ENCODE data around the gene HMX2.

The HMX2 gene

GRCh38 chr10:123103944-123104343 is 44.0 kb upstream of the HMX2 start:
- H3K79me2 ChIP-seq (ENCODE audit: control insufficient read depth, insufficient read depth, low read length, poor library complexity): no peaks in the 10 kb centered on the region
- no peak overlapping the region for H2AFZ ChIP-seq (ENCODE audit: insufficient read depth, low read length, poor library complexity)
- H3K36me3 ChIP-seq (ENCODE audit: control insufficient read depth in 1 of 2, insufficient read depth in 2 of 2, low read length in 2 of 2): no peaks in the 10 kb centered on the region
- H3K14ac ChIP-seq (ENCODE audit: low read length): no peak overlapping the region
- DNase-seq: no peak
- H3K4me3 ChIP-seq (ENCODE audit: low read depth, low read length): no peak overlapping the region
- WGBS (ENCODE audit: extremely low coverage, insufficient coverage, insufficient read length): no CpG with 5 or more reads among the region's 9 CpGs
- H3K18ac ChIP-seq (ENCODE audit: low read length): no peak overlapping the region
- no peak overlapping the region for H2BK120ac ChIP-seq (ENCODE audit: insufficient read depth, low read length, poor library complexity)
- no peak overlapping the region for H3K27ac ChIP-seq (ENCODE audit: low read depth, low read length)
- no peaks in the 10 kb centered on the region for H3K79me1 ChIP-seq (ENCODE audit: low read length)
- no peak overlapping the region for H3K23ac ChIP-seq (ENCODE audit: low read length)
- H4K91ac ChIP-seq (ENCODE audit: low read depth, low read length): no peak overlapping the region
- H4K12ac ChIP-seq (ENCODE audit: low read depth, low read length): no peak overlapping the region
- no peak overlapping the region for H2BK12ac ChIP-seq (ENCODE audit: low read length)
- H3K4me1 ChIP-seq (ENCODE audit: control insufficient read depth in 1 of 2, insufficient read depth in 2 of 2, low read length in 2 of 2): no peaks in the 10 kb centered on the region
- no peak overlapping the region for H3K4me2 ChIP-seq (ENCODE audit: low read length)
- no peak overlapping the region for H4K8ac ChIP-seq (ENCODE audit: low read depth, low read length)
- no peak overlapping the region for H2BK5ac ChIP-seq (ENCODE audit: low read depth, low read length, poor library complexity)
- H3K4ac ChIP-seq (ENCODE audit: low read depth, low read length): no peak overlapping the region
- no peak overlapping the region for H3K9ac ChIP-seq (ENCODE audit: low read length)
- no peaks in the 10 kb centered on the region for H3K27me3 ChIP-seq (ENCODE audit: insufficient read depth, low read length)
- peaks cover 2% of the 10 kb centered on the region for H3K9me3 ChIP-seq (ENCODE audit: insufficient read depth, low read depth, low read length)
- no peak overlapping the region for H2AK5ac ChIP-seq (ENCODE audit: low read length)

GRCh38 chr10:123109466-123109865 is 38.5 kb upstream of the HMX2 start:
- Histone ChIP-seq H3K18ac (ENCODE audit: low read length) (no peak overlapping the region), H2BK12ac (ENCODE audit: low read length) (no peak overlapping the region), H3K4me1 (ENCODE audit: control insufficient read depth in 1 of 2, insufficient read depth in 2 of 2, low read length in 2 of 2) (no peaks in the 10 kb centered on the region), H4K91ac (ENCODE audit: low read depth, low read length) (no peak overlapping the region), H3K36me3 (ENCODE audit: control insufficient read depth in 1 of 2, insufficient read depth in 2 of 2, low read length in 2 of 2) (no peaks in the 10 kb centered on the region), H3K9ac (ENCODE audit: low read length) (no peak overlapping the region), H3K4ac (ENCODE audit: low read depth, low read length) (no peak overlapping the region), H3K27me3 (ENCODE audit: insufficient read depth, low read length) (no peaks in the 10 kb centered on the region), H3K79me1 (ENCODE audit: low read length) (no peaks in the 10 kb centered on the region), H2BK120ac (ENCODE audit: insufficient read depth, low read length, poor library complexity) (no peak overlapping the region), H3K23ac (ENCODE audit: low read length) (no peak overlapping the region), H4K12ac (ENCODE audit: low read depth, low read length) (no peak overlapping the region), H2AK5ac (ENCODE audit: low read length) (no peak overlapping the region), H3K14ac (ENCODE audit: low read length) (no peak overlapping the region), H2AFZ (ENCODE audit: insufficient read depth, low read length, poor library complexity) (no peak overlapping the region), H3K79me2 (ENCODE audit: control insufficient read depth, insufficient read depth, low read length, poor library complexity) (no peaks in the 10 kb centered on the region), H3K27ac (ENCODE audit: low read depth, low read length) (no peak overlapping the region), H2BK5ac (ENCODE audit: low read depth, low read length, poor library complexity) (no peak overlapping the region), H3K4me2 (ENCODE audit: low read length) (no peak overlapping the region), H3K4me3 (ENCODE audit: low read depth, low read length) (no peak overlapping the region), H4K8ac (ENCODE audit: low read depth, low read length) (no peak overlapping the region), H3K9me3 (ENCODE audit: insufficient read depth, low read depth, low read length) (peaks cover 3% of the 10 kb centered on the region)
- no CpG with 5 or more reads among the region's 7 CpGs for whole genome bisulfite sequencing (ENCODE audit: extremely low coverage, insufficient coverage, insufficient read length)
- peak; percentile 25 to 26 for DNase-seq

- Histone ChIP-seq H3K27ac (ENCODE audit: low read depth, low read length) (no peak overlapping the region), H3K9ac (ENCODE audit: low read length) (no peak overlapping the region), H3K27me3 (ENCODE audit: insufficient read depth, low read length) (no peaks in the 10 kb centered on the region), H3K14ac (ENCODE audit: low read length) (no peak overlapping the region), H2BK5ac (ENCODE audit: low read depth, low read length, poor library complexity) (no peak overlapping the region), H2BK12ac (ENCODE audit: low read length) (no peak overlapping the region), H3K79me2 (ENCODE audit: control insufficient read depth, insufficient read depth, low read length, poor library complexity) (no peaks in the 10 kb centered on the region), H3K9me3 (ENCODE audit: insufficient read depth, low read depth, low read length) (no peaks in the 10 kb centered on the region), H3K4me2 (ENCODE audit: low read length) (no peak overlapping the region), H2AK5ac (ENCODE audit: low read length) (no peak overlapping the region), H3K18ac (ENCODE audit: low read length) (no peak overlapping the region), H3K79me1 (ENCODE audit: low read length) (no peaks in the 10 kb centered on the region), H3K4me3 (ENCODE audit: low read depth, low read length) (no peak overlapping the region), H3K4ac (ENCODE audit: low read depth, low read length) (no peak overlapping the region), H2AFZ (ENCODE audit: insufficient read depth, low read length, poor library complexity) (no peak overlapping the region), H4K91ac (ENCODE audit: low read depth, low read length) (no peak overlapping the region), H4K8ac (ENCODE audit: low read depth, low read length) (no peak overlapping the region), H3K4me1 (ENCODE audit: control insufficient read depth in 1 of 2, insufficient read depth in 2 of 2, low read length in 2 of 2) (no peaks in the 10 kb centered on the region), H3K36me3 (ENCODE audit: control insufficient read depth in 1 of 2, insufficient read depth in 2 of 2, low read length in 2 of 2) (no peaks in the 10 kb centered on the region), H4K12ac (ENCODE audit: low read depth, low read length) (no peak overlapping the region), H2BK120ac (ENCODE audit: insufficient read depth, low read length, poor library complexity) (no peak overlapping the region), H3K23ac (ENCODE audit: low read length) (no peak overlapping the region)
- no peak for DNase-seq
- WGBS (ENCODE audit: extremely low coverage, insufficient coverage, insufficient read length): no CpG with 5 or more reads among the region's 26 CpGs
These were observed 30.1 kb upstream of the HMX2 start for GRCh38 chr10:123117644-123118417.

- Histone ChIP-seq H4K91ac (ENCODE audit: low read depth, low read length) (no peak overlapping the region), H3K27me3 (ENCODE audit: insufficient read depth, low read length) (no peaks in the 10 kb centered on the region), H4K8ac (ENCODE audit: low read depth, low read length) (no peak overlapping the region), H3K14ac (ENCODE audit: low read length) (no peak overlapping the region), H2AFZ (ENCODE audit: insufficient read depth, low read length, poor library complexity) (no peak overlapping the region), H3K36me3 (ENCODE audit: control insufficient read depth in 1 of 2, insufficient read depth in 2 of 2, low read length in 2 of 2) (no peaks in the 10 kb centered on the region), H3K4ac (ENCODE audit: low read depth, low read length) (no peak overlapping the region), H2BK5ac (ENCODE audit: low read depth, low read length, poor library complexity) (no peak overlapping the region), H3K9me3 (ENCODE audit: insufficient read depth, low read depth, low read length) (no peaks in the 10 kb centered on the region), H3K4me3 (ENCODE audit: low read depth, low read length) (no peak overlapping the region), H3K79me2 (ENCODE audit: control insufficient read depth, insufficient read depth, low read length, poor library complexity) (no peaks in the 10 kb centered on the region), H2BK12ac (ENCODE audit: low read length) (no peak overlapping the region), H3K27ac (ENCODE audit: low read depth, low read length) (no peak overlapping the region), H2AK5ac (ENCODE audit: low read length) (no peak overlapping the region), H3K4me1 (ENCODE audit: control insufficient read depth in 1 of 2, insufficient read depth in 2 of 2, low read length in 2 of 2) (no peaks in the 10 kb centered on the region), H4K12ac (ENCODE audit: low read depth, low read length) (no peak overlapping the region), H2BK120ac (ENCODE audit: insufficient read depth, low read length, poor library complexity) (no peak overlapping the region), H3K23ac (ENCODE audit: low read length) (no peak overlapping the region), H3K9ac (ENCODE audit: low read length) (no peak overlapping the region), H3K4me2 (ENCODE audit: low read length) (no peak overlapping the region), H3K18ac (ENCODE audit: low read length) (no peak overlapping the region), H3K79me1 (ENCODE audit: low read length) (no peaks in the 10 kb centered on the region)
- no CpG with 5 or more reads among the region's 8 CpGs for WGBS (ENCODE audit: extremely low coverage, insufficient coverage, insufficient read length)
- DNase-seq: no peak
These were observed 28.9 kb upstream of the HMX2 start for GRCh38 chr10:123119081-123119480.
